Measurements from ENCODE around the gene E2F4. TPM values are rescaled to one million over a fixed set of nuclear protein-coding genes. Genes with fewer than 3 reads are reported as not detected.

E2F4 gene
- total and polyA plus RNA-seq, 9 of the 15 experiments (the other 6 are each of a cell fraction or from before 2014, with no cell fraction given) = 9.7 to 139 (median 106) TPM

GRCh38 chr16:67191995-67192681 is at the start of gene E2F4 (continued):
- no peak for TF ChIP-seq TSHZ1 (CRISPR knock-in tag; IDR thresholded peaks at IDR 0.05)
- no peak for TF ChIP-seq RBM22 (IDR thresholded peaks at IDR 0.05; ENCODE audit: low read depth, low read length, poor library complexity, severe bottlenecking)
- no peak for TF ChIP-seq ADNP (tag; IDR thresholded peaks at IDR 0.05)
- TF ChIP-seq ILK (tag; IDR thresholded peaks at IDR 0.05; ENCODE audit: borderline replicate concordance, low read depth) = no peak
- no peak for TF ChIP-seq ZNF707 (CRISPR knock-in tag; conservative IDR thresholded peaks at IDR 0.05)
- TF ChIP-seq NR2C2 (CRISPR knock-in tag; IDR thresholded peaks at IDR 0.05) = peak; percentile 74
- TF ChIP-seq NR2C2 (tag; IDR thresholded peaks at IDR 0.05) = peak; percentile 84; the same call in 1 of the 2 replicates
- no peak for TF ChIP-seq CCAR2 (IDR thresholded peaks at IDR 0.05; ENCODE audit: low read depth, low read length)
- no peak for TF ChIP-seq RFX1 (IDR thresholded peaks at IDR 0.05)
- no peak for TF ChIP-seq CHD1 (IDR thresholded peaks at IDR 0.05; ENCODE audit: low read length)
- no peak for TF ChIP-seq NFATC3 (IDR thresholded peaks at IDR 0.05)
- TF ChIP-seq MTA2 (IDR thresholded peaks at IDR 0.05; ENCODE audit: low read depth) = no peak
- no peak for TF ChIP-seq ZNF431 (CRISPR knock-in tag; IDR thresholded peaks at IDR 0.05)
- TF ChIP-seq BDP1 (IDR thresholded peaks at IDR 0.05; ENCODE audit: insufficient read depth, insufficient read length) = no peak
- TF ChIP-seq NFYB (IDR thresholded peaks at IDR 0.05; ENCODE audit: extremely low read depth, insufficient read length) = no peak
- TF ChIP-seq TEAD4 (IDR thresholded peaks at IDR 0.05; ENCODE audit: low read length) = peak; percentile 24; the same call in 1 of the 2 replicates
- no peak for TF ChIP-seq TEAD4 (CRISPR knock-in tag; IDR thresholded peaks at IDR 0.05; ENCODE audit: borderline replicate concordance)
- peak; percentile 64; the same call in 1 of the 2 replicates for TF ChIP-seq CREB3L1 (IDR thresholded peaks at IDR 0.05; ENCODE audit: borderline replicate concordance, low read depth)
- TF ChIP-seq KDM2B (CRISPR knock-in tag; IDR thresholded peaks at IDR 0.05) = no peak
- TF ChIP-seq, protein P1, sequence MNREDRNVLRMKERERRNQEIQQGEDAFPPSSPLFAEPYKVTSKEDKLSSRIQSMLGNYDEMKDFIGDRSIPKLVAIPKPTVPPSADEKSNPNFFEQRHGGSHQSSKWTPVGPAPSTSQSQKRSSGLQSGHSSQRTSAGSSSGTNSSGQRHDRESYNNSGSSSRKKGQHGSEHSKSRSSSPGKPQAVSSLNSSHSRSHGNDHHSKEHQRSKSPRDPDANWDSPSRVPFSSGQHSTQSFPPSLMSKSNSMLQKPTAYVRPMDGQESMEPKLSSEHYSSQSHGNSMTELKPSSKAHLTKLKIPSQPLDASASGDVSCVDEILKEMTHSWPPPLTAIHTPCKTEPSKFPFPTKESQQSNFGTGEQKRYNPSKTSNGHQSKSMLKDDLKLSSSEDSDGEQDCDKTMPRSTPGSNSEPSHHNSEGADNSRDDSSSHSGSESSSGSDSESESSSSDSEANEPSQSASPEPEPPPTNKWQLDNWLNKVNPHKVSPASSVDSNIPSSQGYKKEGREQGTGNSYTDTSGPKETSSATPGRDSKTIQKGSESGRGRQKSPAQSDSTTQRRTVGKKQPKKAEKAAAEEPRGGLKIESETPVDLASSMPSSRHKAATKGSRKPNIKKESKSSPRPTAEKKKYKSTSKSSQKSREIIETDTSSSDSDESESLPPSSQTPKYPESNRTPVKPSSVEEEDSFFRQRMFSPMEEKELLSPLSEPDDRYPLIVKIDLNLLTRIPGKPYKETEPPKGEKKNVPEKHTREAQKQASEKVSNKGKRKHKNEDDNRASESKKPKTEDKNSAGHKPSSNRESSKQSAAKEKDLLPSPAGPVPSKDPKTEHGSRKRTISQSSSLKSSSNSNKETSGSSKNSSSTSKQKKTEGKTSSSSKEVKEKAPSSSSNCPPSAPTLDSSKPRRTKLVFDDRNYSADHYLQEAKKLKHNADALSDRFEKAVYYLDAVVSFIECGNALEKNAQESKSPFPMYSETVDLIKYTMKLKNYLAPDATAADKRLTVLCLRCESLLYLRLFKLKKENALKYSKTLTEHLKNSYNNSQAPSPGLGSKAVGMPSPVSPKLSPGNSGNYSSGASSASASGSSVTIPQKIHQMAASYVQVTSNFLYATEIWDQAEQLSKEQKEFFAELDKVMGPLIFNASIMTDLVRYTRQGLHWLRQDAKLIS (CRISPR knock-in tag; IDR thresholded peaks at IDR 0.05) = no peak
- TF ChIP-seq ZNF239 (CRISPR knock-in tag; IDR thresholded peaks at IDR 0.05) = no peak
